ENCODE measurements around the gene ENTPD7.

ENTPD7 gene

GRCh38 chr10:99660662-99661376, 1.5 kb downstream of the ENTPD7 start:
- DNase-seq (ENCODE audit: insufficient read length, low spot score) (no peak), FAIRE-seq (no peak)
- no peak for TF ChIP-seq CTCF (IDR thresholded peaks at IDR 0.05; ENCODE audit: insufficient read depth, missing control alignments)

- FAIRE-seq (no peak), DNase-seq (ENCODE audit: insufficient read length, low spot score) (no peak)
- TF ChIP-seq CTCF (IDR thresholded peaks at IDR 0.05; ENCODE audit: insufficient read depth, missing control alignments): no peak
Observed at GRCh38 chr10:99661377-99661763, 2.1 kb downstream of the ENTPD7 start.

- FAIRE-seq (no peak), DNase-seq (ENCODE audit: insufficient read length, low spot score) (no peak)
- TF ChIP-seq CTCF (IDR thresholded peaks at IDR 0.05; ENCODE audit: insufficient read depth, missing control alignments): no peak
Observed at GRCh38 chr10:99665304-99665703, 6.0 kb downstream of the ENTPD7 start.

GRCh38 chr10:99667108-99667751, 7.9 kb downstream of the ENTPD7 start:
- no peak for FAIRE-seq
- no peak for TF ChIP-seq CTCF (IDR thresholded peaks at IDR 0.05; ENCODE audit: insufficient read depth, missing control alignments)

GRCh38 chr10:99671386-99671785, 12.1 kb downstream of the ENTPD7 start:
- DNase-seq (ENCODE audit: insufficient read length, low spot score) (no peak), FAIRE-seq (no peak)
- TF ChIP-seq CTCF (IDR thresholded peaks at IDR 0.05; ENCODE audit: insufficient read depth, missing control alignments): no peak

More at GRCh38 chr10:99667108-99667751, 7.9 kb downstream of the ENTPD7 start:
- DNase-seq (ENCODE audit: insufficient read length, low spot score): no peak

GRCh38 chr10:99672884-99673283, 13.6 kb downstream of the ENTPD7 start:
- no peak for FAIRE-seq

More at GRCh38 chr10:99672884-99673283, 13.6 kb downstream of the ENTPD7 start:
- DNase-seq (ENCODE audit: insufficient read length, low spot score): no peak
- TF ChIP-seq CTCF (IDR thresholded peaks at IDR 0.05; ENCODE audit: insufficient read depth, missing control alignments): no peak
